Measurements from ENCODE around the gene TMPRSS13.

Gene TMPRSS13

GRCh38 chr11:117934526-117935307 lies 5.5 kb upstream of the TMPRSS13 start:
- no peak for ATAC-seq
- no peak for TF ChIP-seq ARNTL (CRISPR knock-in tag; IDR thresholded peaks at IDR 0.05; ENCODE audit: borderline replicate concordance, low read depth)
- no peak for TF ChIP-seq CSDC2 (CRISPR knock-in tag; IDR thresholded peaks at IDR 0.05)
- no peak for TF ChIP-seq GLIS3 (CRISPR knock-in tag; IDR thresholded peaks at IDR 0.05)

GRCh38 chr11:117933930-117934329 lies 4.7 kb upstream of the TMPRSS13 start:
- TF ChIP-seq TOX (CRISPR knock-in tag; IDR thresholded peaks at IDR 0.05; ENCODE audit: borderline replicate concordance) (no peak), TSHZ2 (CRISPR knock-in tag; IDR thresholded peaks at IDR 0.05) (no peak), RARB (CRISPR knock-in tag; IDR thresholded peaks at IDR 0.05) (no peak), ZFP3 (CRISPR knock-in tag; IDR thresholded peaks at IDR 0.05) (no peak), BACH2 (CRISPR knock-in tag; IDR thresholded peaks at IDR 0.05; ENCODE audit: borderline replicate concordance) (no peak), CSRNP3 (CRISPR knock-in tag; IDR thresholded peaks at IDR 0.05) (no peak), PPARA (CRISPR knock-in tag; IDR thresholded peaks at IDR 0.05; ENCODE audit: borderline replicate concordance) (no peak), SNAI2 (CRISPR knock-in tag; IDR thresholded peaks at IDR 0.05) (no peak), ZC3H10 (CRISPR knock-in tag; IDR thresholded peaks at IDR 0.05) (no peak), GLIS3 (CRISPR knock-in tag; IDR thresholded peaks at IDR 0.05) (no peak), ZNF8 (CRISPR knock-in tag; IDR thresholded peaks at IDR 0.05) (no peak), ISL1 (CRISPR knock-in tag; IDR thresholded peaks at IDR 0.05) (no peak), ZNF70 (CRISPR knock-in tag; IDR thresholded peaks at IDR 0.05) (no peak), ZFP30 (CRISPR knock-in tag; IDR thresholded peaks at IDR 0.05) (no peak), OSR1 (CRISPR knock-in tag; IDR thresholded peaks at IDR 0.05) (no peak), ZNF565 (CRISPR knock-in tag; conservative IDR thresholded peaks at IDR 0.05; ENCODE audit: low read depth) (no peak), ESRRG (CRISPR knock-in tag; IDR thresholded peaks at IDR 0.05) (no peak)
- ATAC-seq: no peak

- ATAC-seq: no peak
- TF ChIP-seq TOX (CRISPR knock-in tag; IDR thresholded peaks at IDR 0.05; ENCODE audit: borderline replicate concordance) (no peak), TSHZ2 (CRISPR knock-in tag; IDR thresholded peaks at IDR 0.05) (no peak), CSRNP3 (CRISPR knock-in tag; IDR thresholded peaks at IDR 0.05) (no peak), ZC3H10 (CRISPR knock-in tag; IDR thresholded peaks at IDR 0.05) (no peak), PATZ1 (CRISPR knock-in tag; IDR thresholded peaks at IDR 0.05; ENCODE audit: borderline replicate concordance) (no peak), RARB (CRISPR knock-in tag; IDR thresholded peaks at IDR 0.05) (no peak), SNAI2 (CRISPR knock-in tag; IDR thresholded peaks at IDR 0.05) (no peak), ZFP30 (CRISPR knock-in tag; IDR thresholded peaks at IDR 0.05) (no peak), ISL1 (CRISPR knock-in tag; IDR thresholded peaks at IDR 0.05) (no peak), ESRRG (CRISPR knock-in tag; IDR thresholded peaks at IDR 0.05) (no peak), GLIS3 (CRISPR knock-in tag; IDR thresholded peaks at IDR 0.05) (no peak), CREB5 (CRISPR knock-in tag; IDR thresholded peaks at IDR 0.05; ENCODE audit: low read depth) (no peak), OSR1 (CRISPR knock-in tag; IDR thresholded peaks at IDR 0.05) (no peak), ZFP3 (CRISPR knock-in tag; IDR thresholded peaks at IDR 0.05) (no peak), CSDC2 (CRISPR knock-in tag; IDR thresholded peaks at IDR 0.05) (no peak)
Measured at GRCh38 chr11:117933475-117933874, 4.3 kb upstream of the TMPRSS13 start.

All from SK-N-SH treated with all-trans-retinoic acid at 6 μM for 48 hours (cell line).